Measurements from ENCODE around the gene TLE2. TPM values are rescaled to one million over a fixed set of nuclear protein-coding genes. Genes with fewer than 3 reads are reported as not detected.

TLE2 gene
- total RNA-seq, 1 experiment from 2014 or later, result 7.7 TPM

- H3K27me3 ChIP-seq (ENCODE audit: low read length), result no peaks in the 10 kb centered on the region
- H3K36me3 ChIP-seq (ENCODE audit: low read depth, low read length), result no peaks in the 10 kb centered on the region
- POLR2A ChIA-PET (ENCODE audit: unreplicated experiment), result no interaction called here
- TF ChIP-seq EZH2 (IDR thresholded peaks at IDR 0.05; ENCODE audit: low read length, unreplicated experiment), result no peak
- TF ChIP-seq EZH2phosphoT487 (IDR thresholded peaks at IDR 0.05; ENCODE audit: borderline replicate concordance, low read length), result no peak
- no peak for TF ChIP-seq CTCF (conservative IDR thresholded peaks at IDR 0.05; ENCODE audit: low read depth, low read length)
- H3K9ac ChIP-seq (ENCODE audit: low read length), result no peak overlapping the region
- no peak for DNase-seq
- H2AFZ ChIP-seq (ENCODE audit: low read length), result peak overlapping the region; percentile 51
- no TSS peak for BruUV-seq (replicated peaks)
- no peaks in the 10 kb centered on the region for H3K4me1 ChIP-seq (ENCODE audit: insufficient read depth, low read length)
- H3K79me2 ChIP-seq (ENCODE audit: low read length), result no peaks in the 10 kb centered on the region
- no peaks in the 10 kb centered on the region for H3F3A ChIP-seq (ENCODE audit: low read length, unreplicated experiment)
- no peak overlapping the region for H3K27ac ChIP-seq (ENCODE audit: low read length)
- H3K4me2 ChIP-seq (ENCODE audit: low read length), result peak overlapping the region; percentile 84
- no peaks in the 10 kb centered on the region for H4K20me1 ChIP-seq (ENCODE audit: low read length)
- ATAC-seq, result no peak
- CTCF ChIA-PET, result no interaction called here
- intact Hi-C loops (cut with micrococcal nuclease), result no loop called here
- no peaks in the 10 kb centered on the region for H3K9me2 ChIP-seq (replicated peaks; ENCODE audit: low read length)
- no peaks in the 10 kb centered on the region for H3K9me3 ChIP-seq (ENCODE audit: low read length)
- peak overlapping the region; percentile 59 for H3K4me3 ChIP-seq (ENCODE audit: low read length)
Measured at GRCh38 chr19:3046698-3047495, 17.8 kb upstream of the TLE2 start.

GRCh38 chr19:3045885-3046697, 17.0 kb upstream of the TLE2 start:
- BruUV-seq (replicated peaks), result no TSS peak
- 0 out of 2 replicates have a peak, but pooled peaks have one; percentile 29 for ATAC-seq
- no peaks in the 10 kb centered on the region for H3K79me2 ChIP-seq (ENCODE audit: low read length)
- H3K9me3 ChIP-seq (ENCODE audit: low read length), result no peaks in the 10 kb centered on the region
- intact Hi-C loops (cut with micrococcal nuclease), result no loop called here
- no peak for DNase-seq
- no peak overlapping the region for H3K9ac ChIP-seq (ENCODE audit: low read length)
- no peaks in the 10 kb centered on the region for H3K4me1 ChIP-seq (ENCODE audit: insufficient read depth, low read length)
- no peak overlapping the region for H3K4me3 ChIP-seq (ENCODE audit: low read length)
- H4K20me1 ChIP-seq (ENCODE audit: low read length), result no peaks in the 10 kb centered on the region
- H3K9me2 ChIP-seq (replicated peaks; ENCODE audit: low read length), result no peaks in the 10 kb centered on the region
- no peaks in the 10 kb centered on the region for H3F3A ChIP-seq (ENCODE audit: low read length, unreplicated experiment)
- H3K27me3 ChIP-seq (ENCODE audit: low read length), result no peaks in the 10 kb centered on the region
- no peak overlapping the region for H2AFZ ChIP-seq (ENCODE audit: low read length)
- ChIA-PET POLR2A (ENCODE audit: unreplicated experiment) (no interaction called here), CTCF (no interaction called here)
- no peak overlapping the region for H3K4me2 ChIP-seq (ENCODE audit: low read length)
- H3K27ac ChIP-seq (ENCODE audit: low read length), result no peak overlapping the region
- TF ChIP-seq EZH2 (IDR thresholded peaks at IDR 0.05; ENCODE audit: low read length, unreplicated experiment) (no peak), CTCF (conservative IDR thresholded peaks at IDR 0.05; ENCODE audit: low read depth, low read length) (no peak), EZH2phosphoT487 (IDR thresholded peaks at IDR 0.05; ENCODE audit: borderline replicate concordance, low read length) (no peak)
- no peaks in the 10 kb centered on the region for H3K36me3 ChIP-seq (ENCODE audit: low read depth, low read length)
